Loucy (cell line): ENCODE measurements around the gene VWA1.
"Not testable (repeated sequence)": the region's sequence is repeated elsewhere in the genome, so short reads cannot be mapped to it uniquely, and the experiment has no call there.

Experiments
- EZH2phosphoT487 ChIP-seq: fragments of 200-600 bp; IDR thresholded peaks from 2 replicates; pipeline ENCODE4 v1.6.1; 2018; ENCODE audit warnings: antibody characterized with exemption, mild to moderate bottlenecking, moderate library complexity, borderline replicate concordance
- TF ChIP-seq, protein P1 (sequence below): fragments of 200-600 bp; sonication (generic); conservative IDR thresholded peaks from 2 replicates; pipeline ENCODE4 v1.5.1; 2014; ENCODE audit warnings: mild to moderate bottlenecking, antibody characterized with exemption, low read length

DNA sequence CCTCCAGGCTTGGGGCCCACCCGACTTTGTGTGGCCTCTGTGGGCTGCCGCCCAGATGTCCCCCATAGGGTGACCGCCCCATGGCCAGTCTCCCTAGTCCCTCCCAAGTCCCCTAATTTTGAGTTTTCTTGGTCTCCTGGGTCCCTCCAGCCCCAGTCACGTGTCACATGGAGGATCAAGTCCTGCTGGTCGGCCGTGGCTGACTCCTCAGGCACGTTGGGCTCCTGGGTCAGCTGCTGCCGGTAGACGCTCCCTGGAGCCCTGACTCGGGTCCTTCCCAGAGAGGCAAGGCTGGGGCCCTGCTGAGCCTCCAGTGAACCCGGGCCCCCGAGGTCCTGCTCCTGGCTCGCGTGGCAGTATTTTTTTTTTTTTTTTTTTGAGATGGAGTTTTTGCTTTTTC lies 24.2 kb downstream of the VWA1 start:
- TF ChIP-seq, protein P1, sequence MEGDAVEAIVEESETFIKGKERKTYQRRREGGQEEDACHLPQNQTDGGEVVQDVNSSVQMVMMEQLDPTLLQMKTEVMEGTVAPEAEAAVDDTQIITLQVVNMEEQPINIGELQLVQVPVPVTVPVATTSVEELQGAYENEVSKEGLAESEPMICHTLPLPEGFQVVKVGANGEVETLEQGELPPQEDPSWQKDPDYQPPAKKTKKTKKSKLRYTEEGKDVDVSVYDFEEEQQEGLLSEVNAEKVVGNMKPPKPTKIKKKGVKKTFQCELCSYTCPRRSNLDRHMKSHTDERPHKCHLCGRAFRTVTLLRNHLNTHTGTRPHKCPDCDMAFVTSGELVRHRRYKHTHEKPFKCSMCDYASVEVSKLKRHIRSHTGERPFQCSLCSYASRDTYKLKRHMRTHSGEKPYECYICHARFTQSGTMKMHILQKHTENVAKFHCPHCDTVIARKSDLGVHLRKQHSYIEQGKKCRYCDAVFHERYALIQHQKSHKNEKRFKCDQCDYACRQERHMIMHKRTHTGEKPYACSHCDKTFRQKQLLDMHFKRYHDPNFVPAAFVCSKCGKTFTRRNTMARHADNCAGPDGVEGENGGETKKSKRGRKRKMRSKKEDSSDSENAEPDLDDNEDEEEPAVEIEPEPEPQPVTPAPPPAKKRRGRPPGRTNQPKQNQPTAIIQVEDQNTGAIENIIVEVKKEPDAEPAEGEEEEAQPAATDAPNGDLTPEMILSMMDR, result not testable (repeated sequence)
- not testable (repeated sequence) for TF ChIP-seq EZH2phosphoT487
